Measurements from ENCODE around the gene FAM241A. TPM values are rescaled to one million over a fixed set of nuclear protein-coding genes. Genes with fewer than 3 reads are reported as not detected.

Gene FAM241A
- total and polyA plus RNA-seq, 9 of the 15 experiments (the other 6 are each of a cell fraction or from before 2014, with no cell fraction given) = 2.3 to 8.5 (median 5.3) TPM

DNA sequence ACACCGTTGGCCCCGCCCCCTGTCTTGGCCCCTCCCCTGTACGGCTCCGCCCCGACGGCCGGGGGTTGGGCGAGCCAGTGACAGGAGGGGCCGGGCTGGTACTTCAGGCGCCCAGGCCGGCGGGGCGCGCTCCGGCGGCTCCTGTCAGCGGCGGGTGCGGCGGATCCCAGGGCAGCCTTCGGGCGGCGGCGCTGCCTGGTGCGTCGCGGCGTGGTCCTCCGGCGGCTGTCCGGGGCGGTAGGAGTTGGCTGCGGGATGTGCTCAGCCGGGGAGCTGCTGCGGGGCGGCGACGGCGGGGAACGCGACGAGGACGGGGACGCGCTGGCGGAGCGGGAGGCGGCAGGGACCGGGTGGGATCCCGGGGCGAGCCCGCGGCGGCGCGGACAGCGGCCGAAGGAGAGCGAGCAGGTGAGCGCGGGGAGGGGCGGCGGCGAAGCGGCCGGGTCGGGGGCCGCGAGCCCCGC is at the start of gene FAM241A (continued):
- TF ChIP-seq CTCFL (IDR thresholded peaks at IDR 0.05; ENCODE audit: borderline replicate concordance, insufficient read depth, low read depth, low read length, poor library complexity, severe bottlenecking) = no peak
- TF ChIP-seq, protein P1, sequence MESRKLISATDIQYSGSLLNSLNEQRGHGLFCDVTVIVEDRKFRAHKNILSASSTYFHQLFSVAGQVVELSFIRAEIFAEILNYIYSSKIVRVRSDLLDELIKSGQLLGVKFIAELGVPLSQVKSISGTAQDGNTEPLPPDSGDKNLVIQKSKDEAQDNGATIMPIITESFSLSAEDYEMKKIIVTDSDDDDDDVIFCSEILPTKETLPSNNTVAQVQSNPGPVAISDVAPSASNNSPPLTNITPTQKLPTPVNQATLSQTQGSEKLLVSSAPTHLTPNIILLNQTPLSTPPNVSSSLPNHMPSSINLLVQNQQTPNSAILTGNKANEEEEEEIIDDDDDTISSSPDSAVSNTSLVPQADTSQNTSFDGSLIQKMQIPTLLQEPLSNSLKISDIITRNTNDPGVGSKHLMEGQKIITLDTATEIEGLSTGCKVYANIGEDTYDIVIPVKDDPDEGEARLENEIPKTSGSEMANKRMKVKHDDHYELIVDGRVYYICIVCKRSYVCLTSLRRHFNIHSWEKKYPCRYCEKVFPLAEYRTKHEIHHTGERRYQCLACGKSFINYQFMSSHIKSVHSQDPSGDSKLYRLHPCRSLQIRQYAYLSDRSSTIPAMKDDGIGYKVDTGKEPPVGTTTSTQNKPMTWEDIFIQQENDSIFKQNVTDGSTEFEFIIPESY (CRISPR knock-in tag; IDR thresholded peaks at IDR 0.05) = no peak
- no peak for TF ChIP-seq ZBED1 (IDR thresholded peaks at IDR 0.05)
- 0 out of 2 replicates have a peak, but pooled peaks have one; percentile 50 for TF ChIP-seq ZBTB17 (CRISPR knock-in tag; IDR thresholded peaks at IDR 0.05)
- TF ChIP-seq MXI1 (IDR thresholded peaks at IDR 0.05; ENCODE audit: low read depth, low read length) = 0 out of 2 replicates have a peak, but pooled peaks have one; percentile 36
- no peak for TF ChIP-seq STAG1 (CRISPR knock-in tag; IDR thresholded peaks at IDR 0.05; ENCODE audit: borderline replicate concordance)
- TF ChIP-seq ZNF184 (CRISPR knock-in tag; IDR thresholded peaks at IDR 0.05) = no peak
- TF ChIP-seq HDGF (IDR thresholded peaks at IDR 0.05) = no peak
- peak; percentile 29 for TF ChIP-seq MYC (IDR thresholded peaks at IDR 0.05; ENCODE audit: low read depth, low read length)
- TF ChIP-seq MYC (CRISPR knock-in tag; IDR thresholded peaks at IDR 0.05; ENCODE audit: borderline replicate concordance, low read depth) = no peak
- no peak for TF ChIP-seq FOXA1 (IDR thresholded peaks at IDR 0.05; ENCODE audit: borderline replicate concordance)
- no peak for TF ChIP-seq ZNF174 (CRISPR knock-in tag; IDR thresholded peaks at IDR 0.05)
- no peak for TF ChIP-seq JUN (IDR thresholded peaks at IDR 0.05; ENCODE audit: borderline replicate concordance, low read depth, low read length)
- TF ChIP-seq JUN (CRISPR knock-in tag; IDR thresholded peaks at IDR 0.05; ENCODE audit: borderline replicate concordance) = no peak; the same call in 1 of the 2 replicates
- no peak for TF ChIP-seq TRIM28 (IDR thresholded peaks at IDR 0.05)
- TF ChIP-seq TAF9B (IDR thresholded peaks at IDR 0.05; ENCODE audit: partially characterized antibody) = no peak
- TF ChIP-seq ZFX (CRISPR knock-in tag; IDR thresholded peaks at IDR 0.05) = peak; percentile 75
- TF ChIP-seq HES1 (IDR thresholded peaks at IDR 0.05; ENCODE audit: low read depth) = no peak
- peak; percentile 70 for TF ChIP-seq KDM5B (IDR thresholded peaks at IDR 0.05; ENCODE audit: insufficient replicate concordance, low read depth, low read length)
- TF ChIP-seq ZSCAN32 (CRISPR knock-in tag; IDR thresholded peaks at IDR 0.05) = 0 out of 2 replicates have a peak, but pooled peaks have one; percentile 12
- TF ChIP-seq FOXP1 (CRISPR knock-in tag; IDR thresholded peaks at IDR 0.05) = peak; percentile 26; the same call in 1 of the 2 replicates
- TF ChIP-seq TGIF2 (CRISPR knock-in tag; IDR thresholded peaks at IDR 0.05) = no peak
- no peak for TF ChIP-seq BRF1 (IDR thresholded peaks at IDR 0.05; ENCODE audit: borderline replicate concordance, extremely low read depth, insufficient read length)
- TF ChIP-seq, protein P2, sequence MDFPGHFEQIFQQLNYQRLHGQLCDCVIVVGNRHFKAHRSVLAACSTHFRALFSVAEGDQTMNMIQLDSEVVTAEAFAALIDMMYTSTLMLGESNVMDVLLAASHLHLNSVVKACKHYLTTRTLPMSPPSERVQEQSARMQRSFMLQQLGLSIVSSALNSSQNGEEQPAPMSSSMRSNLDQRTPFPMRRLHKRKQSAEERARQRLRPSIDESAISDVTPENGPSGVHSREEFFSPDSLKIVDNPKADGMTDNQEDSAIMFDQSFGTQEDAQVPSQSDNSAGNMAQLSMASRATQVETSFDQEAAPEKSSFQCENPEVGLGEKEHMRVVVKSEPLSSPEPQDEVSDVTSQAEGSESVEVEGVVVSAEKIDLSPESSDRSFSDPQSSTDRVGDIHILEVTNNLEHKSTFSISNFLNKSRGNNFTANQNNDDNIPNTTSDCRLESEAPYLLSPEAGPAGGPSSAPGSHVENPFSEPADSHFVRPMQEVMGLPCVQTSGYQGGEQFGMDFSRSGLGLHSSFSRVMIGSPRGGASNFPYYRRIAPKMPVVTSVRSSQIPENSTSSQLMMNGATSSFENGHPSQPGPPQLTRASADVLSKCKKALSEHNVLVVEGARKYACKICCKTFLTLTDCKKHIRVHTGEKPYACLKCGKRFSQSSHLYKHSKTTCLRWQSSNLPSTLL (IDR thresholded peaks at IDR 0.05) = no peak

All from K562 (cell line).